ENCODE data around the gene HMGN5. TPM values are rescaled to one million over a fixed set of nuclear protein-coding genes. Genes with fewer than 3 reads are reported as not detected.
A peak's percentile ranks its signal among the peaks of the same experiment; 100 is the strongest.

HMGN5 gene, protein sequence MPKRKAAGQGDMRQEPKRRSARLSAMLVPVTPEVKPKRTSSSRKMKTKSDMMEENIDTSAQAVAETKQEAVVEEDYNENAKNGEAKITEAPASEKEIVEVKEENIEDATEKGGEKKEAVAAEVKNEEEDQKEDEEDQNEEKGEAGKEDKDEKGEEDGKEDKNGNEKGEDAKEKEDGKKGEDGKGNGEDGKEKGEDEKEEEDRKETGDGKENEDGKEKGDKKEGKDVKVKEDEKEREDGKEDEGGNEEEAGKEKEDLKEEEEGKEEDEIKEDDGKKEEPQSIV
- 1.1 TPM for polyA plus RNA-seq

DNA sequence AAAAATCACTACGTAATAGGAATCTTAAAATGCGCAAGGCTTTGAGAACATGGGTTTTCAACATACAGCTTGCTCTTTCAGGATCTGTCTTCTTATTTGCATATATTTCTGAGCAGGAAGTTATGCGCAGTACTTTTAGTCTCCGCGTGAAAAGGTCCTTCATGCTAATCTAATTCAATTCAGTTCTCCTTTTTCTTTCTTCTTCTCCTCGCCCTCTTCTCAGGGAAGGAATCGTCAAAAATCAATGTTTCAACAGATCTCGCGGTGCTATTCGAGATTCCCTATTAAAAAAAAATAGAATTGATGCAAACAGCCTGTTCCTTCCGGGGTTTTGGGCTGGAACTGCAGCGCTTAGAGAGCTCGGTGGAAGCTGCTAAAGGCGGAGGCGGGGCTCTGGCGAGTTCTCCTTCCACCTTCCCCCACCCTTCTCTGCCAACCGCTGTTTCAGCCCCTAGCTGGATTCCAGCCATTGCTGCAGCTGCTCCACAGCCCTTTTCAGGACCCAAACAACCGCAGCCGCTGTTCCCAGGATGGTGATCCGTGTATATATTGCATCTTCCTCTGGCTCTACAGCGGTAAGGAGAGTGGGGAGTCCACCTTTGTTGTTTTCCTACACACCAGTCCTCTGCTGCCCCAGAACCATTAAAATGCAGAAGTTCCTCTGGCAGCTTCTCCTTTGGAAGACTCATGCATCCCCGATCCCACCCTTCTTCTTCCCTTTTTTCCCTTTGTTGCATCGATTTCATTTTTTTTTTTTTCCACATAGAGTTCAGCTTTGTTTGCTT is at the start of gene HMGN5, which contains the start of gene SH3BGRL:
TSS of gene HMGN5 (minus strand) at position 243 of the 785 bp plus-strand sequence. CDS start 80,364 bp downstream, outside the sequence.
TSS of gene SH3BGRL (plus strand) at position 432 of the 785 bp plus-strand sequence. CDS start at position 531, 99 bp downstream.
- Mint-ChIP-seq H3K27ac (peak within 1 kb of the TSS; percentile 85 to 97 (median 94)), H3K9me3 (no peaks in the 10 kb centered on the region), H3K27me3 (no peaks in the 10 kb centered on the region), H3K4me1 (peaks cover 25 to 40% (median 37%) of the 10 kb centered on the region in 3 donors), H3K4me3 (peak within 1 kb of the TSS; percentile 95 to 98 (median 96)), H3K36me3 (peaks cover 3% of the 10 kb centered on the region)

DNA sequence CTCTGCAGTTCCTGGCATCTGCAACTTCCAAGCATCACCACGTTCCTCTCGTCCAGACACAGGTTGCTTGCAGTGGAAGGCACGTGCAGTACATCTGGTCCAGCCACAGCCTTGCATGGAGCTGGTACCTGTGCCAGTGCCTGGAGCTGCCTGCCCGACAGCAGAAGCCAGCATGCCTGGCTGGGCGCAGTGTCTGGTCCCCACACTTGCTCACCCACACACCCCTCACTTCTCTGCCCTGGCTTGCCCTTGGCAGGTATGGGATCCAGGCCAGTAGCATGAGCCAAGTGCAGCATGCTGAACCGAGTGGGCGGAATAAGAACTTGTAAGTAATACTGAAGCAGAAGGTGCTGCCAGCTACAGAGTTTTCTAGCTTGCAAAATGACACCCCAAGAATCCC is 40.0 kb upstream of the HMGN5 start:
- no peaks in the 10 kb centered on the region for H3K27me3 Mint-ChIP-seq
- H3K4me3 Mint-ChIP-seq, result no peak overlapping the region
- peaks cover 0 to 5% (median 0%) of the 10 kb centered on the region in 3 donors for H3K9me3 Mint-ChIP-seq
- no peak overlapping the region for H3K27ac Mint-ChIP-seq
- peaks cover 7% of the 10 kb centered on the region for H3K36me3 Mint-ChIP-seq
- H3K4me1 Mint-ChIP-seq, result peaks cover 3 to 4% (median 4%) of the 10 kb centered on the region in 3 donors

DNA sequence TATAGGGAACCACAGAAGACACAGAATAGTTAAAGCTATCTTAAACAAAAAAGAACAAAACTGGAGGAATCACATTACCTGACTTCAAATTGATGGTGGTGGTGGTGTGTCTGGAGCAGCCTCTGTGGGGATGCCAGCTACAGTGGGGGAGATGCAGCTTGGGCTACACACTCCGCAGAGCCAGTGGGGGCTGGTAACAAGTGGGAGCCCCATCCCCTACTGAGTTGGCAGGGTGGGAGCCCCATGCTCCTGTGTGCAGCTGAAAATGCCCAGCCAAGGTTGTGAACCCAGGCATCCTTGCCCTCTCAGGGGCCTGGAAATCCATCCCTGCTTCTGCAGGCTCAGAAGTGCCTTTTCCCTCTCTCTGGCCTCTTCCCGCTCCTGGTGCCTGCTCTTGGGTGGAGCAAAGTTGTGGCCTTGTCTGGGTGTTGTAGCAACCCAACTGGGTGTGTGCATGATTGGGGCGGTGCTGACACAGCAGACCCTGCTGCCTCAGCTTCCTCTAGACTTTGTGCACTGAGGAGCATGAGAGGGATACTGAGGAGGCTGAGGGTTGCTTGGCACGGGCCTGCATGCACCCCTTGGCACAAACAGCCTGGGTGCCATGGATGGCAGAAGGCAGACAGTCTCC is 39.1 kb upstream of the HMGN5 start:
- Mint-ChIP-seq H3K9me3 (peaks cover 0 to 5% (median 0%) of the 10 kb centered on the region in 3 donors), H3K27ac (no peak overlapping the region), H3K36me3 (peaks cover 8% of the 10 kb centered on the region), H3K27me3 (no peaks in the 10 kb centered on the region), H3K4me3 (no peak overlapping the region), H3K4me1 (peaks cover 3 to 4% (median 4%) of the 10 kb centered on the region in 3 donors)

DNA sequence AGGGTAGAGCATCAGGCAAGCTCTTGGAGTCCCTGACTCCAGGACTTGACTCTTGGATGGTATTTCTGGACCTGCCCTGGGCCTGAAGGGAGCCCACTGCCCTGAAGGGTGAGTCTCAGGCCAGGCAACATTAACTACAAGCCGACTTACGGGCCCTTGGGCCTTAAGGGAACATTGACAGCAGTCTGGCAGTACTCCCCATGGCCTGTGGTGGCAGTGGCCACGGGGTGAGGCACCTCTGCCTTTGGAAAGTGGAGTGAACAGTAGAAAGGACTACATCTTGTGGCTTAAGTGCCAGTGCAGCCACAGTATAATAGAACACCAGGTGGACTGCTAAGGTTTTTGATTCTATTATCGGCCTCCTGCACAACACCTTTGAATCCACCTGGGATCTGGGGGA is 36.5 kb upstream of the HMGN5 start:
- Mint-ChIP-seq H3K4me1 (peaks cover 0 to 4% (median 3%) of the 10 kb centered on the region in 3 donors), H3K4me3 (peak overlapping the region in 1 of 4 donors; percentile 50), H3K9me3 (peaks cover 0 to 5% (median 0%) of the 10 kb centered on the region in 3 donors), H3K27ac (no peak overlapping the region), H3K36me3 (peaks cover 8% of the 10 kb centered on the region), H3K27me3 (no peaks in the 10 kb centered on the region)

DNA sequence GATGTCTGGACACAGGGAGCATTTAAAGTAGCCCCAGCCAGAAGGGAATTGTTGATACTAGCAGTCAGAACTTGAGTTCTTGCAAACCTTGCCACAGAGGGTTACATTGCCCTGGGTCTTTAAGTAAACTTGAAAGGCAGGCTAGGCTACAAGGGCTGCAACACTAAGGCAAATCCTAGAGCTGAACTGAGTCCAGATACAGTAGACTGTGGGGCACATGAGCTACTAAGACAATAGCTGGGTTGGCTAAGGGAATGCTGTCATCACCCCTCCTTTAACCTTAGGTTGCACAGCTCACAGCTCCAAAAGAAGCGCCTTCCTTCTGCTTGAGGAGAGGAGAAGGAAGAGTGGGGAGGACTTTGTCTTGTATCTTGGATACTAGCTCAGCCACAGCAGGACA is 35.8 kb upstream of the HMGN5 start:
- Mint-ChIP-seq H3K27me3 (no peaks in the 10 kb centered on the region), H3K4me1 (peaks cover 0 to 3% (median 1%) of the 10 kb centered on the region in 3 donors), H3K36me3 (peaks cover 8% of the 10 kb centered on the region), H3K9me3 (peaks cover 0 to 5% (median 0%) of the 10 kb centered on the region in 3 donors), H3K27ac (peak overlapping the region in 1 of 3 donors; percentile 76), H3K4me3 (no peak overlapping the region)

DNA sequence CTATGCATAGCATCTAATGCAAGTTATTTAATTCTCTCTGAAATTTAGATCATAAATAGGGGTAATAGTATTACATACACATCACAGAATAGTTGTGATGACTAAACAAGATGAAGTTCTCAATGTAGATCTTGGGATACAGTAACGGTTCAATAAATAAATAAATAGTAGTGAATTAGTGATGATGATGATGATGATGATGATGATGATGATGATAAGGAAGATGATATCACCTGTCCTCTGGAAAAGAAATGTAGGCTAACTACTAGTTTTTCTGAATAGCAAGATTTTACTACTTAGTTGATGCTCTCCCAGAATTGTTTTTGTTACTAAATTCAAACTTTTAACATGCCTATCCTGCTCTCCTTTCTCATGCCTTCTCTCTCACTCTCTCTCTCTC is 30.5 kb upstream of the HMGN5 start:
- H3K36me3 Mint-ChIP-seq, result peaks cover 3% of the 10 kb centered on the region
- H3K4me3 Mint-ChIP-seq, result no peak overlapping the region
- no peaks in the 10 kb centered on the region for H3K9me3 Mint-ChIP-seq
- H3K27ac Mint-ChIP-seq, result no peak overlapping the region
- peaks cover 0 to 11% (median 8%) of the 10 kb centered on the region in 3 donors for H3K4me1 Mint-ChIP-seq
- no peaks in the 10 kb centered on the region for H3K27me3 Mint-ChIP-seq

DNA sequence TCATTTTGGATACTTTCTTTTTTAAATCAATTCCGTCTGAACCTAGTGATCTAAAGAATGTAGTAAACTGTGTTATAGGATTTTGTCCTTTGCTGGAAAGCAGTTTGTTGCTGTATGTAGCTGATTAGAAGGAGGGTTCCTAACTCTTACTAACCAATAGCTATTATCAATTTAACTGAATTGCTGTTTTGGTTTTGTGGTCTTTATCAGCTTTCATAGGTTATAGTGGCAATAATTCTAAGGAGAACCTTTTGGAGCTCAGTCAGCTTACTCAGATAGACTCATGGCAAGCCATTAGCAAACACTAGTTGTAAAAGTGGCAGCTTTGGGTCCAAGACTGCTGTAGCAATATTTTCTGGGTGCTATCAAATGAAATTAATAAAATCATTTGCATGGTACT is 29.8 kb upstream of the HMGN5 start:
- Mint-ChIP-seq H3K27me3 (no peaks in the 10 kb centered on the region), H3K36me3 (no peaks in the 10 kb centered on the region), H3K27ac (no peak overlapping the region), H3K9me3 (no peaks in the 10 kb centered on the region), H3K4me3 (no peak overlapping the region), H3K4me1 (peaks cover 0 to 13% (median 5%) of the 10 kb centered on the region in 3 donors)

DNA sequence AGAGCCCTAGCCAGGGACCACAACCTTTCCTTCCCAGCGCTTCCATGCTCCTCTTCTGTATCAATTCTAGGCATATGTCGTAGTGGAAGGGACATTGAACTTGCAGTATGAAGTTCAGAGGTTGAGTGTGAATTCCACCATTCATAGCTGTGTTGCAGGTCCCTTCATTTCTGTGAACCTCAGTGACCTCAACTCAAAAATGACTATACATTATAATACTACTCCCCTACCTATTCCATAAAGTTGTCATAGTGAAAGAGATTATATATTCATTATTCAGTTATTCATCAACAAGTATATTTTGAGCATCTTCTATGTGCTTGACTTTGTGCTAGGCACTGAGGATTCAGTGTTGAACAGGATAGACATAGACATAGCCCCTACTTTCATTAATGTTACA is 28.2 kb upstream of the HMGN5 start:
- Mint-ChIP-seq H3K27ac (peak overlapping the region in 1 of 3 donors; percentile 32), H3K9me3 (no peaks in the 10 kb centered on the region), H3K4me3 (peak overlapping the region in 1 of 4 donors; percentile 26), H3K27me3 (no peaks in the 10 kb centered on the region), H3K36me3 (peaks cover 2% of the 10 kb centered on the region), H3K4me1 (peaks cover 0 to 13% (median 8%) of the 10 kb centered on the region in 3 donors)

DNA sequence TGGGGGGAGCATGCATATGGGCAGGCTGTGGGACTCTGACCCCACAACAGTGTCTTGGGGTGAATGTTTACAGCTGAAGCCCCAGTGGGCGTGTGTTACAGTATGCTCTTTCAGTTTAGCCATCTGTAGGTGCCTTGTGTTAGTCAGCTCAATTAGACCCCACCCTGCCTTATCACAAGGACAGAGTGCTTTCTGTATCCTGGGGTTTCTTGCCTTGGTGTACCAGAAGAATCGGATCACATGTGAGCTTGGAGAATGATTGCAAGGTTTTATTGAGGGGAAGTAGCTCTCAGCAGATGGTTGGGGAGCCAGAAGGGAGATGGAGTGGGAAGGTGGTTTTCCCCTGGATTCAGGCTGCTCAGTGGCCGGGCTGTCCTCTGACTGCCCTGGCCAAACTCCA is 27.5 kb upstream of the HMGN5 start:
- no peak overlapping the region for H3K4me3 Mint-ChIP-seq
- peaks cover 0 to 13% (median 8%) of the 10 kb centered on the region in 3 donors for H3K4me1 Mint-ChIP-seq
- peaks cover 2% of the 10 kb centered on the region for H3K36me3 Mint-ChIP-seq
- H3K27me3 Mint-ChIP-seq, result no peaks in the 10 kb centered on the region
- no peaks in the 10 kb centered on the region for H3K9me3 Mint-ChIP-seq
- no peak overlapping the region for H3K27ac Mint-ChIP-seq

DNA sequence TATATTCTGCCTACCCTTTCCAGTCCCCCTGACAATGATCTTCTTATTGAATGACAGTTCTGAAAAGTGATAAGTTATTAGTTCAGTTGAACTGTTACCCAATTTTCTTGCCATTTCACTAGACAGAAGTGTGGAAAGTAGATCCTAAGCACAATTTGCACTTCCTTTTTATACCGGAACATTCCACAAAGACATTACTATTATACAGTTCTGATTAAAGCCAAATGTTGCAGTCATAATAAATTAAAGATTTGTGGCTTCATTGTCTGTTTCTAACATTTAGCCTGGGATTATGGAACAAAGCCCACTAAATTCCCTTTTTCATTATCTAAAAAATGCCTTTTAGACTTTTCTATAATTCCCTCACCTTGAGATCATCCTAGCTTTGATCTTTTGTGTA is 14.0 kb upstream of the HMGN5 start:
- Mint-ChIP-seq H3K4me1 (peaks cover 12 to 25% (median 21%) of the 10 kb centered on the region in 3 donors), H3K27ac (no peak overlapping the region), H3K27me3 (no peaks in the 10 kb centered on the region), H3K9me3 (no peaks in the 10 kb centered on the region), H3K36me3 (peaks cover 5% of the 10 kb centered on the region), H3K4me3 (no peak overlapping the region)

DNA sequence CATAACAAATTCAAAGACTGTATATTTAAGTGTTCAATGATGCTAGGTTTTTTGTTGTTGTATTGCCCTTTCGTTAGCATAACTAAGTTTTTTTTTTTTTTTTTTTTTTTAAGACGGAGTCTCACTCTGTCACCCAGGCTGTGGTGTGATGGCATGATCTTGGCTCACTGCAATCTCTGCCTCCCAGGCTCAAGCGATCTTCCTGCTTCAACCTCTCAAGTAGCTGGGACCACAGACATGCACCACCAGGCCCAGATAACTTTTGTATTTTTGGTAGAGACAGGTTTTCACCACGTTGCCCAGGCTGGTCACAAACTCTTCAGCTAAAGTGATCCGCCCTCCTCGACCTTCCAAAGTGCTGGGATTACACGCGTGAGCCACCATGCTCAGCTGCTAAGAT is 7.2 kb upstream of the HMGN5 start:
- H3K9me3 Mint-ChIP-seq, result no peaks in the 10 kb centered on the region
- H3K4me1 Mint-ChIP-seq, result peaks cover 13 to 36% (median 21%) of the 10 kb centered on the region in 3 donors
- no peaks in the 10 kb centered on the region for H3K27me3 Mint-ChIP-seq
- no peak overlapping the region for H3K27ac Mint-ChIP-seq
- H3K4me3 Mint-ChIP-seq, result no peak overlapping the region
- H3K36me3 Mint-ChIP-seq, result peaks cover 4% of the 10 kb centered on the region

DNA sequence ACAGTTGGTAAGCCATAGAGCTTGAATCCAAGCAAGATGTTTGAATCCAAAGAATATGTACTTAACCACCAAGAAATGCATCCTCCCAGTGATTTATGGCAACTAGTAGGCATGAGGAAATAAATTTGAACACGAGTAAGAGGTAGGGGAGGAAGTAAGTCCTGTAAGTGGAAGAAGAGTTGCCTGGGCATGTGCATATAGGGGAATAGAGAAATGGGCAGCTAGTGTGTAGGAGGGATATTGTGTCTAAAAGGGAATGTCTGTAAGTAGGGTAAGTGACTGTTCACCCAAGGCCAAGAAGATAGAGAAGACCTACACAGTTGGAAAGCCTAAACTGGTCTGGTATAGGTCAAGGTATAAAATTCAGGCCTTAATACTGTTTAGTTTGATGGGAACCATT is 4.8 kb upstream of the HMGN5 start:
- H3K27ac Mint-ChIP-seq, result peak overlapping the region in 1 of 3 donors; percentile 21
- H3K4me3 Mint-ChIP-seq, result peak overlapping the region in 1 of 4 donors; percentile 59
- H3K4me1 Mint-ChIP-seq, result peaks cover 24 to 40% (median 24%) of the 10 kb centered on the region in 3 donors
- H3K36me3 Mint-ChIP-seq, result peaks cover 4% of the 10 kb centered on the region
- no peaks in the 10 kb centered on the region for H3K27me3 Mint-ChIP-seq
- H3K9me3 Mint-ChIP-seq, result no peaks in the 10 kb centered on the region

DNA sequence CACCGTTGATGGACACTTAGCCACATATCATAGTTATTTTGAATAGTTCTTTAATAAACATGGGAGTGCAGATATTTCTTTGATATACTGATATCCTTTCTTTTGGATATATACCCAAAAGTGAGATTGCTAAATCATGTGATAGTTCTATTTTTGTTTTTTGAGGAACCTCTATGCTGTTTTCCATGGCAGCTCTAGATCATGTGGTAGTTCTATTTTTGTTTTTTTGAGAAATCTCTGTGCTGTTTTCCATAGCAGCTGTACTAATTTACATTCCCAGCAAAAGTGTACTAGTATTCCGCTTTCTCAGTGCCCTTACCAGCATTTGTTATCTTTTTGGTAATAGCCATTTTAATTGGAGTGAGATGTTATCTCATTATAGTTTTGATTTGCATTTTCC is 3.8 kb upstream of the HMGN5 start:
- peak overlapping the region in 1 of 3 donors; percentile 21 for H3K27ac Mint-ChIP-seq
- no peaks in the 10 kb centered on the region for H3K27me3 Mint-ChIP-seq
- H3K4me1 Mint-ChIP-seq, result peaks cover 28 to 44% (median 28%) of the 10 kb centered on the region in 3 donors
- H3K9me3 Mint-ChIP-seq, result no peaks in the 10 kb centered on the region
- H3K4me3 Mint-ChIP-seq, result peak overlapping the region in 3 of 4 donors; percentile 1 to 59 (median 36)
- peaks cover 3% of the 10 kb centered on the region for H3K36me3 Mint-ChIP-seq

DNA sequence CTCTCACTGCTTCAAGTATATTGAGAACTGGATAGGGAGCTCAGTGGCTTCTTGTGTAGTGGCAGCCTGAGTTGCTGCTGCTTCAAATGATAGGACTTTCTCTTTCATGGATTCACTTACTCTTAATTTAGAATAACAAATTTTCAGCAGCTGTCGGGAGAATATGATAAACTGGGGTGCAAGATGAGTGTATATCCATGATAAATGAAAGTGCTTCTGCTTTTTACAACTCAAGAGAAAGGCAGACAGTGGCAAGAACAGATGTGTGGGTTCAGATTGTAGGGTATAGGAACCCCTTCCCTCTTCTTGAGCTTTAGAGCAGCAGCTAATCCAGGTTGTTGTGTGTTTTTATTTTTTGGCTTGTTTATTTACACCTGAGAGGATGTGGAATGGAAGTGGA is 1.2 kb upstream of the HMGN5 start:
- H3K27me3 Mint-ChIP-seq, result no peaks in the 10 kb centered on the region
- peak overlapping the region; percentile 95 to 98 (median 96) for H3K4me3 Mint-ChIP-seq
- peaks cover 3% of the 10 kb centered on the region for H3K36me3 Mint-ChIP-seq
- no peaks in the 10 kb centered on the region for H3K9me3 Mint-ChIP-seq
- H3K27ac Mint-ChIP-seq, result peak overlapping the region; percentile 85 to 97 (median 94)
- peaks cover 28 to 44% (median 37%) of the 10 kb centered on the region in 3 donors for H3K4me1 Mint-ChIP-seq

DNA sequence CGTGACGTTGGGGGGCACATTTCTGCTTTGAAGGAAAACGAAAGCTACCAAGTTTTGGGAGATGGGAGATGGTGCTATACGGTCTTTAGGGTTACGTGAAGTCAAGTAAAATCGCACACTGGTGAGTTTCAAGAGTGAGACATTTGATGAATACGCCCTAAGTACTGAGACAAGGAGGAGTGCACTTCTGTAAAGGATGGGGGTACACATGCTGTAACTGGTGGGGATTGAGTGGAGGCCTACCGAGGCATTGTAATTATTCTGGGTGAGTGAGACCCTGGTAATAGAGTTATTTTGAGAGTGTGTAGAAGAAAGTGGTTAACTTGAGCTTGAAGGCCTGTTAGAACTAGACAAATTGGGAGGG is 725 bp upstream of the HMGN5 start:
- Mint-ChIP-seq H3K27me3 (no peaks in the 10 kb centered on the region), H3K4me3 (peak overlapping the region; percentile 95 to 98 (median 96)), H3K4me1 (peaks cover 25 to 43% (median 37%) of the 10 kb centered on the region in 3 donors), H3K9me3 (no peaks in the 10 kb centered on the region), H3K27ac (peak overlapping the region; percentile 85 to 97 (median 94)), H3K36me3 (peaks cover 3% of the 10 kb centered on the region)

Data from IgD-negative memory B cell (primary cell).